Stimulated activated CD8-positive, alpha-beta memory T cell treated with anti-CD3 and anti-CD28 coated beads, Interleukin-2, amount 100 ng/mL, for 1 hour (primary cell): Measurements from ENCODE around the gene C22orf31.
"Not testable (repeated sequence)": the region's sequence is repeated elsewhere in the genome, so short reads cannot be mapped to it uniquely, and the experiment has no call there.

Experiments used
- DNase-seq, 2 donors: peaks; one replicate each; pipeline ENCODE4 v3.0.0-alpha.2; 2020; ENCODE audit warnings: low read depth in 2 of 2

Gene C22orf31

GRCh38 chr22:29055192-29055830 is 6.3 kb downstream of the C22orf31 start:
- DNase-seq: no peak

- no peak for DNase-seq
Measured at GRCh38 chr22:29054251-29054767, 7.3 kb downstream of the C22orf31 start.

GRCh38 chr22:29053048-29053702 is 8.5 kb downstream of the C22orf31 start:
- no peak for DNase-seq

GRCh38 chr22:29050457-29050856 is 11.2 kb downstream of the C22orf31 start:
- DNase-seq: no peak

GRCh38 chr22:29049655-29050263 is 11.9 kb downstream of the C22orf31 start:
- DNase-seq: no peak

GRCh38 chr22:29048822-29049654 is 12.6 kb downstream of the C22orf31 start:
- DNase-seq: no peak

- no peak for DNase-seq
Measured at GRCh38 chr22:29044657-29045176, 16.9 kb downstream of the C22orf31 start.

- DNase-seq: no peak
Measured at GRCh38 chr22:29043906-29044575, 17.6 kb downstream of the C22orf31 start.

- no peak for DNase-seq
Measured at GRCh38 chr22:29041408-29041807, 20.2 kb downstream of the C22orf31 start.

- DNase-seq: peak; percentile 26 to 39
Measured at GRCh38 chr22:29040385-29041275, 21.0 kb downstream of the C22orf31 start.

- not testable (repeated sequence) for DNase-seq
Measured at GRCh38 chr22:29039684-29040083, 21.9 kb downstream of the C22orf31 start.

- DNase-seq: no peak
Measured at GRCh38 chr22:29039148-29039547, 22.5 kb downstream of the C22orf31 start.

- DNase-seq: no peak
Measured at GRCh38 chr22:29037340-29037932, 24.2 kb downstream of the C22orf31 start.

GRCh38 chr22:29032584-29032983 is 29.0 kb downstream of the C22orf31 start:
- no peak for DNase-seq

GRCh38 chr22:29032014-29032475 is 29.6 kb downstream of the C22orf31 start:
- no peak for DNase-seq

GRCh38 chr22:29031227-29032011 is 30.2 kb downstream of the C22orf31 start:
- no peak for DNase-seq

GRCh38 chr22:29030618-29031226 is 30.9 kb downstream of the C22orf31 start:
- no peak for DNase-seq

GRCh38 chr22:29030016-29030617 is 31.5 kb downstream of the C22orf31 start:
- no peak for DNase-seq
